Mesodermal cell (in vitro differentiated cells): ENCODE results near the gene TTC5.
"Not testable (repeated sequence)": the region's sequence is repeated elsewhere in the genome, so short reads cannot be mapped to it uniquely, and the experiment has no call there.

Experiments
- H3K27ac ChIP-seq: 2 replicates; pipeline ENCODE4 v1.7.0; 2013; ENCODE audit warnings: mild to moderate bottlenecking, low read depth, low read length, moderate library complexity; ENCODE audit not compliant: severe bottlenecking
- H3K36me3 ChIP-seq: 2 replicates; pipeline ENCODE4 v1.7.1; 2013; ENCODE audit warnings: mild to moderate bottlenecking, low read length, moderate library complexity; ENCODE audit not compliant: control insufficient read depth, insufficient read depth
- H3K4me1 ChIP-seq: one replicate; pipeline ENCODE4 v1.7.1; 2013; ENCODE audit warnings: mild to moderate bottlenecking, low read length; ENCODE audit not compliant: insufficient read depth, control insufficient read depth, poor library complexity, severe bottlenecking
- H3K4me3 ChIP-seq: 2 replicates; pipeline ENCODE4 v1.7.0; 2013; ENCODE audit warnings: low read length, control low read depth, mild to moderate bottlenecking; ENCODE audit not compliant: insufficient read depth, poor library complexity, severe bottlenecking; ENCODE audit errors: extremely low read depth
- H3K9me3 ChIP-seq: 2 replicates; pipeline ENCODE4 v1.7.1; 2013; ENCODE audit warnings: mild to moderate bottlenecking, low read length, moderate library complexity; ENCODE audit not compliant: control insufficient read depth
- WGBS, 2 experiments: methylation state at CpG; one replicate each; pipeline ENCODE4 v1.1.5; 2013; ENCODE audit warnings: missing lambda C conversion rate in 2 of 2; ENCODE audit not compliant: insufficient coverage in 2 of 2; 5-methylcytosine and 5-hydroxymethylcytosine counted together

TTC5 gene

DNA sequence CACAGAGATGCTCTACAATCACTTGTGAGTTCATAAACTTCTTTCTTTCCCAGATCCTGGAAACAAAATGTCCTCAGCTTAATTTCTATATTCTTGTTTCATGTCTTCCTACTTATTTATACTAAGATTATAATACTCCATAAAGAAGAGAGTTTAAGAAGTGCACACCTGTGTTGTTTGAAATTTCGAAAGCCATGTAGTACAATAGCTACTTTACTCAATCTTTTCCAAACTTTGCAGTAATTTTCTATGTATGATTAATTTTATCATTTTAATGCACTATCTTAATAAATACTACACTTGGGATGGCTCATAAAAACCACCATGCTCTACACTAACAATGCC is 300 bp upstream of the TTC5 start:
- no CpG with 5 or more reads among the region's 1 CpG for WGBS, 2 experiments

DNA sequence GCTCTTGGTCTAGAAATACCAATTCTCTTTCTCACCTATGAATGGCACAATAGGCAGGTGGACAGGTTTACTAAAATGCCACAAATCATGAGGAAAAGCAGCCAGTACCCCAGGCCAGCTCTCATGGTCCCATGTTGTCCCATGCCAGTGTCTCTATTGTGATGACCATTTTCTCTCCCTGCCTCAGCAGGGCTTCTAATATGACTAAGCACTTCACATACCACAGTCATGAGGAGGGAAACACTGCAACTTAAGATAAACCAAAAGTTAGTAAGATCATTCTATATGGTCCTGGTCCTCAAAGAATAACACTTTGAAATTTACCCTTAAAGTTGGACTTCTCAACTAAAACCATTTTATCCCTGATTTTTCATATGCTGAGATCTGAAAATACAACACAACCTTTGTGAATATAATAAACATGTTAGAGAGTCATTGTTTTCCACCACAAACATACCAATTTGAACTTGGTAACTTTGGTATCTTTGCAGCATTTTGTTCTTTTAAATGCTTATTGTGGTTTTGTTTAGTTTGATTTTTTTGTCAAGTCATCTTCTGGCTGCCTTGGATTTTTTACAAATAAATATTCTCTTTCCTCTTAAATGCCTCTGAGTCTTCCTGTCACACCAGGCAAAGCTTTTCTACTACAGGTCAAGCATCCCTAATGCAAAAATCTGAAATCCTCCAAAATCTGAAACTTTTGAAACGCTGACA is 3.6 kb downstream of the TTC5 start:
- H3K9me3 ChIP-seq: no peaks in the 10 kb centered on the region
- peaks cover 35% of the 10 kb centered on the region for H3K36me3 ChIP-seq
- peaks cover 5% of the 10 kb centered on the region for H3K4me1 ChIP-seq
- H3K4me3 ChIP-seq: no peak overlapping the region
- no CpG with 5 or more reads among the region's 1 CpG for WGBS, 2 experiments
- no peak overlapping the region for H3K27ac ChIP-seq

More for the DNA sequence above, 300 bp upstream of the TTC5 start:
- no peaks in the 10 kb centered on the region for H3K9me3 ChIP-seq
- H3K4me1 ChIP-seq: peaks cover 5% of the 10 kb centered on the region
- no peak overlapping the region for H3K27ac ChIP-seq
- peak overlapping the region; percentile 60 for H3K4me3 ChIP-seq
- H3K36me3 ChIP-seq: peaks cover 7% of the 10 kb centered on the region

DNA sequence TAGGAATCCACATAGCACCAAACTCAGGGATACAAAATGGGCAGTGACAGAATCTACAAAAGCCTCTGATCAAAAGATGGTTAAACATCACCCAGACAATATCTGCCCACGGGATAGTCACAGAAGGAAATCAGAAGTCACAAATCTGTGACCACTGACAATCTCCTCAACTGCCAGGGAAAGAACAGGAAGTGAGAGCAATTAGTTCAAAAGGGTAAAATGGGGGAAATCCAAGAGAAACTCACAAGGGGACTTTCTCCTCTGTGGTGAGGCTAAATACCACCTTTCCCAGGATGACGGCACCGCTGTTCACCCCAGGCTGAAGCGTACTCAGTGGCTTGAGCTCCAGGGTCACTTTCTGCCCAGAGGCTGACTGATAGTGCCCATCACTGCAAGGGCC is 10.7 kb downstream of the TTC5 start:
- 100% methylated on average over 3 of the region's 4 CpGs for WGBS, 2 experiments
- peaks cover 67% of the 10 kb centered on the region for H3K36me3 ChIP-seq
- H3K27ac ChIP-seq: no peak overlapping the region
- H3K4me3 ChIP-seq: no peak overlapping the region
- H3K9me3 ChIP-seq: no peaks in the 10 kb centered on the region
- no peaks in the 10 kb centered on the region for H3K4me1 ChIP-seq

DNA sequence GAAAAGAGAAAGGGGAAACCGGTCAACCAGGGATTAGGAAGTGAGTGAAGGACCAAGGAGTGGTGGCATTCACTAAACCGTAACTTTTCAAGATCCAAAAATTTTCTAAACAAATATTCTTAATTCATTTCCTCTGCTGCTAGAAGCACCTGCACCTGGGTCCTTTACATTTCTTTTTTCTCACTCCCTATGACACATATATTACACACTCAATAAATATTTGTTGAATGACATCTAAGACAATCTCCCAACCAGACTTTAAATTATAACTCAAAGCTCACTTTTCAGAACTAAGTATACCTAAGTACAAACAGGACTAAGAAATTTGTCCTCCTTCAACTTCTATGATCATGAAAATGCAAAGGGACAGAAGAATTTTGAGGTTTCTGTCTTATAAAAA is 11.1 kb downstream of the TTC5 start:
- Histone ChIP-seq H3K4me1 (no peaks in the 10 kb centered on the region), H3K36me3 (peaks cover 68% of the 10 kb centered on the region), H3K27ac (no peak overlapping the region), H3K4me3 (no peak overlapping the region), H3K9me3 (no peaks in the 10 kb centered on the region)
- WGBS, 2 experiments: 80 to 100% methylated on average over 2 of the region's 2 CpGs

DNA sequence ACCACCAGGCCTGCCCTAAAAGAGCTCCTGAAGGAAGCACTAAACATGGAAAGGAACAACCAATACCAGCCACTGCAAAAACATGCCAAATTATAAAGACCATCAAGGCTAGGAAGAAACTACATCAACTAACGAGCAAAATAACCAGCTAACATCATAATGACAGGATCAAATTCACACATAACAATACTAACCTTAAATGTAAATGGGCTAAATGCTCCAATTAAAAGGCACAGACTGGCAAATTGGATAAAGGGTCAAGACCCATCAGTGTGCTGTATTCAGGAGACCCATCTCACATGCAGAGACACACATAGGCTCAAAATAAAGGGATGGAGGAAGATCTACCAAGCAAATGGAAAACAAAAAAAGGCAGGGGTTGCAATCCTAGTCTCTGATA is 23.8 kb downstream of the TTC5 start:
- not testable (repeated sequence) for H3K4me3 ChIP-seq, H3K4me1 ChIP-seq, H3K27ac ChIP-seq, H3K36me3 ChIP-seq, H3K9me3 ChIP-seq
- no CpG with 5 or more reads among the region's 1 CpG for WGBS, 2 experiments

DNA sequence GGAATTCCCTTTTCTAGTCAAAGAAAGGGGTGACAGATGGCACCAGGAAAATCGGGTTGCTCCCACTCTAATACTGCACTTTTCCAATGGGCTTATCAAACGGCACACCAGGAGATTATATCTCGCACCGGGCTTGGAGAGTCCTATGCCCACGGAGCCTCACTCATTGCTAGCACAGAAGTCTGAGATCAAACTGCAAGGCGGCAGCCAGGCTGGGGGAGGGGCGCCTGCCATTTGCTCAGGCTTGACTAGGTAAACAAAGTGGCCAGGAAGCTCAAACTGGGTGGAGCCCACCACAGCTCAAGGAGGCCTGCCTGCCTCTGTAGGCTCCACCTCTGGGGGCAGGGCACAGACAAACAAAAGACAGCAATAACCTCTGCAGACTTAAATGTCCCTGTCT is 25.5 kb downstream of the TTC5 start:
- not testable (repeated sequence) for H3K27ac ChIP-seq, H3K4me3 ChIP-seq, H3K9me3 ChIP-seq, H3K36me3 ChIP-seq, H3K4me1 ChIP-seq
- WGBS, 2 experiments: 88 to 96% methylated on average over 6 to 7 of the region's 7 CpGs

DNA sequence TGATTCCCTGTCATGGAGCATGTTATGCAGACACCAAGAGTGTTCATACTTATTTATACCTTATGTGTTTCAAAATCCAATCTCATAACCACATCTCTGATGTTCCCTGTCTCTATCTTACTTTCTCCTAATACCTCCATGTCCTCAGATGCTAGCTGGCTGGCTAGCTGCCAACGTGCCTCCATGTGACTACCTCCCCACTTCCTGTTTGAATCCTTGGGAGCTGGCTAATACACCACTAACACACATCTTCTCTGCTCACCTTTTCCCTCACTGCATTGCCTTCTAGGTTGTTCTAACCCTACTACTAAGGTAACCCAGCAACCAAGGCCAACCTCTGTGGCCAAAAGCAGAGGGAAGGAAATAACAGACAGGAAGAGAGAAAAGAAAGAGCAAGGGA is 27.3 kb downstream of the TTC5 start:
- WGBS, 2 experiments: 87 to 88% methylated on average over 1 of the region's 1 CpG
- H3K4me3 ChIP-seq: no peak overlapping the region
- H3K4me1 ChIP-seq: no peaks in the 10 kb centered on the region
- peaks cover 12% of the 10 kb centered on the region for H3K9me3 ChIP-seq
- no peak overlapping the region for H3K27ac ChIP-seq
- H3K36me3 ChIP-seq: no peaks in the 10 kb centered on the region

DNA sequence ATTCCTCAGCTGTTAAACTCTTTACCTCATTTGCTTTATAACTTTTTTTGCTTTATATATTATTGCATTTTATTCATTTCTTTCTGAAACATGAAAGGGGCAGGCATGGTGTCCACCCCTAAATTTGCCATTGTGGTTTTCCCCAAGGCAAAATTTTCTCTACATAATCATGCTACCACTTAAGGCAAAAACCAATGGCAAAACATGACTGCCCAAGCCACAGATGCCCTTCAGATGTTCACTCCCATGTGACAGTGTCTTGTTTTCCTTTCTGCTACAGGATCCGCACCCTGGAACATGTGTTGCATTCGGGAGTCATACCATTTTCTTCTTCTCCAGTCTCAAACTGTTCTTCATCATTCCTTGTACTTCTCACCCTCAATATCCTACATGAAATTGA is 28.3 kb downstream of the TTC5 start:
- 83 to 100% methylated on average over 2 of the region's 2 CpGs for WGBS, 2 experiments
- H3K9me3 ChIP-seq: peaks cover 16% of the 10 kb centered on the region
- H3K4me3 ChIP-seq: no peak overlapping the region
- no peaks in the 10 kb centered on the region for H3K36me3 ChIP-seq
- H3K27ac ChIP-seq: no peak overlapping the region
- no peaks in the 10 kb centered on the region for H3K4me1 ChIP-seq

DNA sequence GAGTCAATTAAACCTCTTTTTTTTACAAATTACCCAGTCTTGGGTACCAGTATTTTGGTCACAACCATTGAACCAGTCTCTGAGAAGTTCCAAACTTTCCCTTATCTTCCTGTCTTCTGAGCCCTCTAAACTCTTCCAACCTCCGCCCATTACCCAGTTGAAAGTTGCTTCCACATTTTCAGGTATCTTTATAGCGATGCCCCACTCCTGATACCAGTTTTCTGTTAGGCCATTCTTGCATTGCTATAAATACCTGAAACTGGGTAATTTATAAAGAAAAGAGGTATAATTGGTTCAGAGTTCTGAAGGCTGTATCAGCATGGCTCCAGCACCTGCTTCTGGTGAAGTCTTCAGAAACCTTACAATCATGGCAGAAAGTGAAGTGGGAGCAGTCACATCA is 31.7 kb downstream of the TTC5 start:
- WGBS, 2 experiments: 100% methylated on average over 2 of the region's 2 CpGs; no CpG with 5 or more reads in 1 of the 2 experiments
- no peak overlapping the region for H3K4me3 ChIP-seq
- no peaks in the 10 kb centered on the region for H3K4me1 ChIP-seq
- peaks cover 27% of the 10 kb centered on the region for H3K9me3 ChIP-seq
- no peaks in the 10 kb centered on the region for H3K36me3 ChIP-seq
- H3K27ac ChIP-seq: no peak overlapping the region

DNA sequence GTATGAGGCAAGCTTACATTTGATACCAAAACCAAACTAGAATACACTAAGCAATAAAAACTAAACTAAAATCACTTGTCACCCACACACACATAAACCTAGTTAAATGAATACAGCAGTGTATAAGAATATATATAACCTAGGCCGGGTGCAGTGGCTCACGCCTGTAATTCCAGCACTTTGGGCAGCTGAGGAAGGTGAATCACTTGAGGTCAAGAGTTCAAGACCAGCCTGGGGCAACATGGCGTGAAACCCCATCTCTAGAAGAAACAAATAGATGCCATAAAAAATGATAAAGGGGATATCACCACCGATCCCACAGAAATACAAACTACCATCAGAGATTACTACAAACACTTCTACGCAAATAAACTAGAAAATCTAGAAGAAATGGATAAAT is 41.4 kb downstream of the TTC5 start:
- 92% methylated on average over 2 of the region's 5 CpGs; no CpG with 5 or more reads in 1 of the 2 experiments for WGBS, 2 experiments

DNA sequence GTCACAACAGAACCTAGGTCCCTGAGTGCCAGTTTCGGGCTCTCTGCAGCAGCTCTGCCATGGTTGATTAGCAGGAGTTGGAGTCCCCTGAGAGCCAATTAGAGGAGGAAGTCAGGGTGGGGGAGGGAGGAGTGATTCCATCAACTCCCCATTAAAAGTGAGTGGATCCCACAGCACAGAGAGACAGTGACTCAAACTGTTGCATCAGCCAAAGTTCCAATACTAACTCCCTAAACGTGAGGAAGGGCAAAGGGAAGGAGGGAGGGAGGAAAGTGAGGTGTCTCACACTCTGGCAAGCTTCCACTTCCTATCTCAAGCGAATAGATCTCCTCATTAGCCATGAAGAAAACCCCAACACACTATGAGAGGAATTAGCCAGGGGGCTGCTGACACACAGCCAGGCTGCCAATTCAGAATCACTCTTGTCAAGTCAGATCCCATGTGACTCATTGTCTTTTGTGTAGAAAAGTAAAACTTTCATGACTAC is 43.1 kb downstream of the TTC5 start:
- no peak overlapping the region for H3K4me3 ChIP-seq
- H3K36me3 ChIP-seq: no peaks in the 10 kb centered on the region
- 83% methylated on average over 1 of the region's 3 CpGs; no CpG with 5 or more reads in 1 of the 2 experiments for WGBS, 2 experiments
- peak overlapping the region; percentile 17 for H3K27ac ChIP-seq
- H3K4me1 ChIP-seq: no peaks in the 10 kb centered on the region
- H3K9me3 ChIP-seq: no peaks in the 10 kb centered on the region

More for the DNA sequence above, 41.4 kb downstream of the TTC5 start:
- H3K4me1 ChIP-seq, H3K36me3 ChIP-seq, H3K4me3 ChIP-seq, H3K27ac ChIP-seq, H3K9me3 ChIP-seq: not testable (repeated sequence)
